VCaP (cell line): ENCODE results near the gene GPRIN3.

Source experiments
- H3K27ac ChIP-seq: fragments of 450-650 bp; 2 replicates; pipeline ENCODE4 v1.5.1; 2017
- TF ChIP-seq, protein P1 (sequence below): fragments of 450-650 bp; conservative IDR thresholded peaks from 2 replicates; pipeline ENCODE4 v1.5.1; 2017; ENCODE audit warnings: mild to moderate bottlenecking, moderate library complexity

The GPRIN3 gene

DNA sequence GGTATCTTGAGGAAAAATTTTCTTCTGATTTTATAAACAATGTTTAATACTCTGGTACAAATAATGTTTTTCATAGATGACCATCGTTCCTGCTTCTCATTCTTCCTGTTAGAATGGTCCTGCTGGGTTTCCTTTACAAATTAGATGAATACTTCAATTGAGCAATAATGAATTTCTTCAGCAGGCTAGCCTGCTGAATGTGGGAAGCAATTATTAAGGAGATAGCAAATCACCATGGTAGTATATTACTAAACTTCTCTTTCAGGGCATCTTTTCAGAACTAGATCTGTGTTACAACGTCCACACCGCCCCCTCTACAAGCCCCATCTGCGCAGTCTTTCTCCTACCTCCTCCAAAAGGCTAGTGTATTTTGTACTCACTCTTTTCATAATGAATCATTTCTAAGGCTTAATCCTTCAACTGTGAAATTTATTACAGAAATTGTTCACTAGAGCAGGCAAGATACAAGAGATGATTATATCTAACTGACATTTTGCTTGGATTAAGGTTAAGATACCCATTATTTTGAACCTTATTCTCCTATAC is 38.4 kb downstream of the GPRIN3 start:
- TF ChIP-seq, protein P1, sequence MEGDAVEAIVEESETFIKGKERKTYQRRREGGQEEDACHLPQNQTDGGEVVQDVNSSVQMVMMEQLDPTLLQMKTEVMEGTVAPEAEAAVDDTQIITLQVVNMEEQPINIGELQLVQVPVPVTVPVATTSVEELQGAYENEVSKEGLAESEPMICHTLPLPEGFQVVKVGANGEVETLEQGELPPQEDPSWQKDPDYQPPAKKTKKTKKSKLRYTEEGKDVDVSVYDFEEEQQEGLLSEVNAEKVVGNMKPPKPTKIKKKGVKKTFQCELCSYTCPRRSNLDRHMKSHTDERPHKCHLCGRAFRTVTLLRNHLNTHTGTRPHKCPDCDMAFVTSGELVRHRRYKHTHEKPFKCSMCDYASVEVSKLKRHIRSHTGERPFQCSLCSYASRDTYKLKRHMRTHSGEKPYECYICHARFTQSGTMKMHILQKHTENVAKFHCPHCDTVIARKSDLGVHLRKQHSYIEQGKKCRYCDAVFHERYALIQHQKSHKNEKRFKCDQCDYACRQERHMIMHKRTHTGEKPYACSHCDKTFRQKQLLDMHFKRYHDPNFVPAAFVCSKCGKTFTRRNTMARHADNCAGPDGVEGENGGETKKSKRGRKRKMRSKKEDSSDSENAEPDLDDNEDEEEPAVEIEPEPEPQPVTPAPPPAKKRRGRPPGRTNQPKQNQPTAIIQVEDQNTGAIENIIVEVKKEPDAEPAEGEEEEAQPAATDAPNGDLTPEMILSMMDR = no peak
- H3K27ac ChIP-seq = no peak overlapping the region

DNA sequence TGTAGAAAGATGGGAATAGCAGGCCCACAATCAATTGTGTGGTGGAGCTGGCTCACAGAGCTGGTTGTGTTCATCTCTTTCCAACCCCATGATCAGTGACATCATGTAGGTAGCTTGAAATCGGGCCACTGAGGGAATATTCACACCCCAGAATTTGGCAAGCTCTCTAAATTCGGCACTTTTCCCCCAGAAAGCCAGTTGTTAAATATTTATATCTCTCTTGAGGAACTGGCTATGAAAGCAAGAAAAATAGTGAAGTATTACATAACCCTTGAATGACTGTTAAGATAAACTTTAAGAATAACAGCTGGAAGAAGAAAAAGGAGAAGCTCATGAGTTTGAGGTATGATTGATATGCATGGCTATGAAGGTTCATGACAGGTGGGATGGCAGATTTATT is 38.9 kb downstream of the GPRIN3 start:
- TF ChIP-seq, protein P1 = no peak
- H3K27ac ChIP-seq = no peak overlapping the region

DNA sequence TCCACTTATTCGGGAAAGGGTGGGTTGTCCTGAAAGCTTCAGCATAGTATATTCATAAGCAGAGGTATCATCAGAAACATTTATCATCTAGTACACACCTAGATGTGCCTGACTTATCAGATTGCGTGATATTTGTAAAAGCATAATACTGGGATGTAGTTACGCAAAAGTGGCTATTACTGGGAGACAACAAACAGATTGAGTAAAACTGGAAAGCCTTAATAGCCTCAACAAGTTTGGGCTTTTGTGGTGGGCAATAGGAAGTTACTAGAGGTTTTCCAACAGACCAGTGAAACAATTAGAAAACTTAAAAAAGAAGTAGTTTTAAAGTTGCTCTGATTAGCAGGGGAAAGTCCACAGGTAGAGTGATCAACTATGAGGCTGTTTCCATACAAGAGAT is 39.8 kb downstream of the GPRIN3 start:
- TF ChIP-seq, protein P1 = no peak
- H3K27ac ChIP-seq = no peak overlapping the region

DNA sequence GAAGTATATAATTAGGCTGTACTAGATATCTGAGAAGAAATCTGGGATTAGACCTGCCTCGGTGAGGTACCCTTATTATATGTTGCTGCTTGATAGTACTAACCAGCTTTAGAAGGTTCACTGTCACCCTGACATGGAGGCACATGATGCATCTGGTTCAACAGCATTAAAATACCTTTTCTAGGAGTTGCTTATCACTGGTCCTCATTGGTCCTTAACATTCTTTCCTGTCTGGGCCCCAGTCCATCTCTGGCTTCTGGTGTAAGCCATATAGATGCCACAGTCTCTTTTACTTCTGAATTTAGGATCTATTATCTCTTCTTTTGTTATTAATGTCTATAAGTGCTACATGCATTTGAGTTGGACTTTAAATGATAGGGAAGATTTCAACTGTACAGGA is 40.2 kb downstream of the GPRIN3 start:
- H3K27ac ChIP-seq = no peak overlapping the region
- TF ChIP-seq, protein P1 = no peak

DNA sequence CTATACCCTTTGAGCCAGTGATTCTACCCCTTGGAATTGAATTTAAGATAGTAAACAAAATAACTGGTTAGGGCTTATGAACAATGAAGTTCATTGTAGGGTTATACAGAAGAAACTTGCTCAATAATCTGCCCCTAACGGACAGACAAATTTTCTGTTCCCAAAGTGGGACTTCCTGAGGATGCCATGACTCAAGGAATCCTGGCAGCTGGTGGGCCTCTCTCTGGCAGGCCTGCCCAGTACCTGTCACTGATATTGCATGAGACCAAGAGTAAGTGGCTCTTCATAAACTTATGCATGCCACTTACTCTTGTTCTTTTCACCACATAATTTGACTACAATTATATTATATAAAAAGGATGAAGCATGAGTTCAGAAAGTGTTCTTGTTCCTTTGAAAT is 41.5 kb downstream of the GPRIN3 start:
- TF ChIP-seq, protein P1 = no peak
- H3K27ac ChIP-seq = no peak overlapping the region

DNA sequence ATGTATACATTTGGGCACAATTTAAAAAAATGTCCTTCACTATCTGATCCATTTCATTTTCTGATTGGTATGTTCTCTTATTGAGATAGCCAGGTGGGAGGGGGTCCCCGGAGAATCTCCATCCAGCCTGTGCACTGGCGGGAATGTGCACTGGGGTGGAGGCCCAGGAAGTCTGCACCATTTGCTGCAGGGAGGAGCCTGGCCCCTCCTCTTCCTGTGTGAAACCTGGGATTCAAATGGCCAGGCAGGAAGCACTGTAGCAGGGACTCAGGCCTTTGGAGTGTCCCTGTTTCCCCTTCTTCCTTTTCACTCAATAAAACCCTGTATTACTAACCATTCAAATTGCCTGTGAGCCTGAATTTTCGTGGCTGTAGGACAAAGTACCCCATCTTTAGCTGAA is 44.3 kb downstream of the GPRIN3 start:
- TF ChIP-seq, protein P1 = no peak
- H3K27ac ChIP-seq = no peak overlapping the region

DNA sequence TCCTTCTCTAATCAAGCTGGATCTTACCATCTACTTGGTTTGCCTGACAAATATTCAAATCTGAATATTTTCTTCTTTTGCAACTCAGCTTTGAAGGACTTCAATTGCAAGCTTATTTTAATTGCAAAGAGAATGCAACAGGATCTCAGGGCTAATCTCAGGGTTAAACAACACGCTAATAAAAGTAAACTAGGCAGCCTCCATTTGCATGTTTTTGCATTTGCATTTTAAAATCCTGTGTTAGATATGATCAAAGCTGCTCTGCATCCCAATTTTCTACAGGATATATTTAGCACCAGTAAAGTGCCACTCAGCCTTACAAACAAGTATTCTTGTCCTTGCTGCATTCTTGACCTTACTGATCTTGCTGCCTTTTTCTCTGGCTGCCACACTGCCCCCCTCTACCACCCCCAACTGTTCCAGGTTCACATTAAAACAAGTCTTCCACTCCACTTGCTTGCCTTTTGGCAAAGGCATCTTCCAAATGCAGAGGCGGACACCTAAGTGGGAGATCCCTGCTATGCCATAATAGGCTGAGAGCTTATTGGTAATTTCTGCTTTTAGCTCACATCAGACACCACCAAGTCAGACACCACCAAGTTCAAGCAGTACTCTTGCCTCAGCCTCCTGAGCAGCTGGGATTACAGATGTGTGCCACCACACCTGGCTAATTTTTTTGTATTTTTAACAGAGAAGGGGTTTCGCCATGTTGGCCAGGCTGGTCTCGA is 48.1 kb downstream of the GPRIN3 start:
- no peak overlapping the region for H3K27ac ChIP-seq
- TF ChIP-seq, protein P1 = no peak
